Karpas-422 (cell line): Measurements from ENCODE around the gene CCDC192. TPM values are rescaled to one million over a fixed set of nuclear protein-coding genes. Genes with fewer than 3 reads are reported as not detected.
"Not testable (repeated sequence)": the region's sequence is repeated elsewhere in the genome, so short reads cannot be mapped to it uniquely, and the experiment has no call there.

Experiments used
- DNase-seq: peaks from one replicate; pipeline ENCODE4 v3.0.0-alpha.2; 2015
- H2AFZ ChIP-seq: fragments of 200-600 bp; sonication (generic); 2 replicates; pipeline ENCODE4 v1.6.1; 2014; ENCODE audit warnings: antibody characterized with exemption, low read length, mixed read lengths
- H3K27ac ChIP-seq: fragments of 200-600 bp; sonication (generic); 2 replicates; pipeline ENCODE4 v1.5.1; 2014; ENCODE audit warnings: mild to moderate bottlenecking, low read length, moderate library complexity
- H3K27me3 ChIP-seq: fragments of 200-600 bp; sonication (generic); 2 replicates; pipeline ENCODE4 v1.6.1; 2014; ENCODE audit warnings: low read length, mixed read lengths
- H3K36me3 ChIP-seq: fragments of 200-600 bp; sonication (generic); 2 replicates; pipeline ENCODE4 v1.6.1; 2014; ENCODE audit warnings: low read length, mixed read lengths; ENCODE audit not compliant: insufficient read depth
- H3K4me1 ChIP-seq: fragments of 200-600 bp; sonication (generic); 2 replicates; pipeline ENCODE4 v1.6.1; 2014; ENCODE audit warnings: mild to moderate bottlenecking, low read length, mixed read lengths
- H3K4me2 ChIP-seq: fragments of 200-600 bp; sonication (generic); 2 replicates; pipeline ENCODE4 v1.6.1; 2014; ENCODE audit warnings: low read length, low read depth, mild to moderate bottlenecking; ENCODE audit not compliant: poor library complexity, severe bottlenecking
- H3K4me3 ChIP-seq: fragments of 200-600 bp; sonication (generic); 2 replicates; pipeline ENCODE4 v1.5.1; 2014; ENCODE audit warnings: mild to moderate bottlenecking, antibody characterized with exemption, low read length, mixed read lengths
- H3K79me2 ChIP-seq: fragments of 200-600 bp; sonication (generic); 2 replicates; pipeline ENCODE4 v1.6.1; 2014; ENCODE audit warnings: mild to moderate bottlenecking, low read length, mixed read lengths
- H3K9ac ChIP-seq: fragments of 200-600 bp; sonication (generic); 2 replicates; pipeline ENCODE4 v1.6.0; 2014; ENCODE audit warnings: low read length
- H3K9me2 ChIP-seq: fragments of 200-600 bp; sonication (generic), shearing (Covaris generic); replicated peaks from 2 replicates; pipeline ENCODE4 v1.6.0; 2014; ENCODE audit warnings: mild to moderate bottlenecking, low read length, moderate library complexity; ENCODE audit not compliant: insufficient read depth
- H3K9me3 ChIP-seq: fragments of 300-700, 200-600 bp; sonication (generic); 2 replicates; pipeline ENCODE4 v1.6.1; 2014; ENCODE audit warnings: low read length, mixed read lengths
- H4K20me1 ChIP-seq: fragments of 200-600 bp; sonication (generic); 2 replicates; pipeline ENCODE4 v1.6.1; 2014; ENCODE audit warnings: mild to moderate bottlenecking, antibody characterized with exemption, low read length, low read depth; ENCODE audit not compliant: insufficient read depth
- total RNA-seq: library from RNA; depleted of rRNA; stranded (reverse); fragments of >200 nt; shearing (Covaris generic); gene quantifications from 2 replicates; pipeline ENCODE4 v1.2.3, GENCODE V29; 2014; ENCODE audit warnings: low replicate concordance

The CCDC192 gene
- total RNA-seq, 1 experiment from 2014 or later: not detected

- DNase-seq: no peak
- Histone ChIP-seq H3K36me3 (no peaks in the 10 kb centered on the region), H4K20me1 (no peaks in the 10 kb centered on the region), H3K4me2 (no peak overlapping the region), H3K79me2 (no peaks in the 10 kb centered on the region), H2AFZ (no peak overlapping the region), H3K9ac (no peak overlapping the region), H3K27me3 (no peaks in the 10 kb centered on the region), H3K9me3 (no peaks in the 10 kb centered on the region), H3K4me1 (peaks cover 5% of the 10 kb centered on the region; the same call in 1 of the 2 replicates), H3K9me2 (no peaks in the 10 kb centered on the region), H3K27ac (no peak overlapping the region), H3K4me3 (no peak overlapping the region)
Measured at GRCh38 chr5:127739807-127740384, 36.7 kb downstream of the CCDC192 start.

DNA sequence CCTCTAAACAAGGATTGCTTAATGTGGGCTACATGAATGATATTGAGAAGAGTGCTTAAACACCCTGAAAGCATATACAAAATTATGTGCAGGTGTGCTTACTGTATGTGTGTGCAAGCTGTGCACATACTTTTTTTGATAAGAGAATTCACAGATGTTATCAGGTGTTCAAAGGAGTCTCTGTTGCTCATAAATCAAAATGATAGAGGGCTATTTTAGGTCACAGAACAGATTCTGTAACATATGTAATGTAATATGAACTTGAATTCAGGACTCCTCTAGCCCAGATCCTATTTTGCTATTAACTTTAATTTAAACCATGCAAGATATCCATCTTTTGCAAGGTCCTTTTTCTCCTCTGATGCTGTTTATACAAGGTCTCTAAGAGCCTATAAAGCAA lies 38.2 kb downstream of the CCDC192 start:
- Histone ChIP-seq H3K4me3 (no peak overlapping the region), H4K20me1 (no peaks in the 10 kb centered on the region), H3K36me3 (no peaks in the 10 kb centered on the region), H3K9ac (no peak overlapping the region), H3K9me3 (no peaks in the 10 kb centered on the region), H3K27me3 (no peaks in the 10 kb centered on the region), H3K9me2 (no peaks in the 10 kb centered on the region), H2AFZ (no peak overlapping the region), H3K4me2 (no peak overlapping the region), H3K79me2 (no peaks in the 10 kb centered on the region), H3K27ac (no peak overlapping the region), H3K4me1 (peaks cover 11% of the 10 kb centered on the region)
- no peak for DNase-seq

DNA sequence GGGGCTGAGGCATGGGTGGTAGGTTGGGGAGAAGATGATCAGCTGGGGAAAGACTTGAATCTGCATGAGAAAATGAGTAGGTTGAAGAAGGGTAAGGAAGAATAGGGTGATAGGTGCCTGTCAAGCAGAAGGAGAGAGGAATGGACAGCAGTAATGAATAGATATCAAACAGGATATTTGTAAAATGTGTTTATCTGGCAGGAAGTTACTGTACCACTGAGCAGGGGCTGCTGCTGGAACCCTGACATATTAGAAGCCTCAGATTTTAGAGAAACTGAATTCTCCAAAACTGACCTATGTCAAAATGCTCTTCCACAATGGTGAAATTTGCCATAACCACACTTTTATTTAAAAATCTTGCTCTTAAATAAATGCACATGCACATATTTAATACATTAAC lies 41.0 kb downstream of the CCDC192 start:
- Histone ChIP-seq H2AFZ (no peak overlapping the region), H4K20me1 (no peaks in the 10 kb centered on the region), H3K9me3 (no peaks in the 10 kb centered on the region), H3K4me1 (peaks cover 14% of the 10 kb centered on the region), H3K4me3 (no peak overlapping the region), H3K27ac (no peak overlapping the region), H3K9me2 (no peaks in the 10 kb centered on the region), H3K36me3 (no peaks in the 10 kb centered on the region), H3K4me2 (no peak overlapping the region), H3K27me3 (no peaks in the 10 kb centered on the region), H3K9ac (no peak overlapping the region), H3K79me2 (no peaks in the 10 kb centered on the region)
- DNase-seq: no peak

- H3K9me3 ChIP-seq: no peaks in the 10 kb centered on the region
- peaks cover 9% of the 10 kb centered on the region for H3K4me1 ChIP-seq
- no peak overlapping the region for H3K4me3 ChIP-seq
- no peaks in the 10 kb centered on the region for H3K27me3 ChIP-seq
- H3K9me2 ChIP-seq: no peaks in the 10 kb centered on the region
- H4K20me1 ChIP-seq: no peaks in the 10 kb centered on the region
- no peak overlapping the region for H2AFZ ChIP-seq
- H3K36me3 ChIP-seq: no peaks in the 10 kb centered on the region
- DNase-seq: peak; percentile 85
- H3K27ac ChIP-seq: no peak overlapping the region
- no peak overlapping the region for H3K4me2 ChIP-seq
- no peak overlapping the region for H3K9ac ChIP-seq
- no peaks in the 10 kb centered on the region for H3K79me2 ChIP-seq
Measured at GRCh38 chr5:127746756-127747155, 43.6 kb downstream of the CCDC192 start.

DNA sequence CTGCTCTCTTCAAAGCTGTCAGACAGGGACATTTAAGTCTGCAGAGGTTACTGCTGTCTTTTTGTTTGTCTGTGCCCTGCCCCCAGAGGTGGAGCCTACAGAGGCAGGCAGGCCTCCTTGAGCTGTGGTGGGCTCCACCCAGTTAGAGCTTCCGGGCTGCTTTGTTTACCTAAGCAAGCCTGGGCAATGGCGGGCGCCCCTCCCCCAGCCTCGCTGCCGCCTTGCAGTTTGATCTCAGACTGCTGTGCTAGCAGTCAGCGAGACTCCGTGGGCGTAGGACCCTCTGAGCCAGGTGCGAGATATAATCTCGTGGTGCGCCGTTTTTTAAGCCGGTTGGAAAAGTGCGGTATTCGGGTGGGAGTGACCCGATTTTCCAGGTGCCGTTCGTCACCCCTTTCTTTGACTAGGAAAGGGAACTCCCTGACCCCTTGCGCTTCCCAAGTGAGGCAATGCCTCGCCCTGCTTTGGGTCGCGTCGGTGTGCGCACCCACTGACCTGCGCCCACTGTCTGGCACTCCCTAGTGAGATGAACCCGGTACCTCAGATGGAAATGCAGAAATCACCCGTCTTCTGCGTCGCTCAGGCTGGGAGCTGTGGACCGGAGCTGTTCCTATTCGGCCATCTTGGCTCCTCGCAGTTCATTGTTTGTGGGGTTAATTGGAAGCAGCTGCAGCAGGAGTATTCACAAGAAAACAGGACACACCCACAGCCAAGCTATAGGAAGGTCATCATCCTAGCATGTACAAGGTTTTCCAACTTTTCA lies 49.5 kb downstream of the CCDC192 start:
- H3K79me2 ChIP-seq, H3K9ac ChIP-seq, H3K4me2 ChIP-seq, H3K9me2 ChIP-seq, H3K27ac ChIP-seq, H3K27me3 ChIP-seq, H3K9me3 ChIP-seq, H3K36me3 ChIP-seq, H2AFZ ChIP-seq, H4K20me1 ChIP-seq, DNase-seq, H3K4me3 ChIP-seq: not testable (repeated sequence)
- peaks cover 46% of the 10 kb centered on the region for H3K4me1 ChIP-seq

DNA sequence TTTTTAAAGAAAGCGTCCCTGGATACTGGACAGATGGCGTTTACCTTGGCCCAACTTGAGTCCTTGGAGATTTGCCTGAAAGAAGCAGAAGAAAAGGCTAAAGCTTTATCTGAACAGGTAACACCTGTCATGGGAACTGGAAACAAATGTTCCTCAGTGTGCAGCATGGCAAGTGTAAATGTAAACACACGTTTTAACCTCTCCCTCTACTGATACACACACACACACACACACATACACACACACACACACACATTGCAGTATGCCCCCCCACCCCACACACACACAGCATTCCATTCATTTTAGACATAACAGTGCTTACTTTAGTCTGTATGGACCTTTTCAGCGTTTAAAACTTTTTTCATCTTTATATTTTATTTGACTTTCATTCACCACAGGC lies 51.1 kb downstream of the CCDC192 start:
- Histone ChIP-seq H2AFZ (no peak overlapping the region), H3K4me2 (peak overlapping the region; percentile 50), H3K27ac (peak overlapping the region; percentile 80), H3K9me2 (no peaks in the 10 kb centered on the region), H3K4me3 (peak overlapping the region; percentile 7; the same call in 1 of the 2 replicates), H4K20me1 (no peaks in the 10 kb centered on the region), H3K9me3 (no peaks in the 10 kb centered on the region), H3K79me2 (no peaks in the 10 kb centered on the region), H3K4me1 (peaks cover 62% of the 10 kb centered on the region), H3K9ac (0 out of 2 replicates have a peak overlapping the region, but pooled peaks have one; percentile 27), H3K27me3 (no peaks in the 10 kb centered on the region), H3K36me3 (no peaks in the 10 kb centered on the region)
- no peak for DNase-seq

DNA sequence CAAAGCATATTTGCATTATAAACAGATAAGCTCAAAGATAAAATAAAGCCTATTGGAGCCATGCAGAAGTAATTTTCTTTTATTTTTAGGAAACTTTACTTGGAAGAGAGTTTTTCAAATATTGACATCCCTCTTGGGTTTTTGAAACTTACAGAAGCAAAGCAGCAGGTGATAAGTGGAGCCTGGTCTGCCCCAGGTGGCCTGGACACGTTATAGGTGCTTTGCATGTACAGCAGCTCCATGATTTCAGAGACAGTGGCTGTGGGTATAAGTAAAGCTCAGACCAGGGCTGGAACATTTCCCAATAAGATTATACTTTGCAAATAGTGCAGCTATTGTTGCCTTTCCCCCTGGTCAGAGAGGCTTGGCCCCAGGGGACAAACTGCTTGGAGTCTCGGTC lies 51.5 kb downstream of the CCDC192 start:
- Histone ChIP-seq H3K9ac (peak overlapping the region; percentile 27; the same call in 1 of the 2 replicates), H3K36me3 (no peaks in the 10 kb centered on the region), H3K79me2 (no peaks in the 10 kb centered on the region), H3K9me2 (no peaks in the 10 kb centered on the region), H3K4me1 (peaks cover 67% of the 10 kb centered on the region), H2AFZ (no peak overlapping the region), H3K4me3 (peak overlapping the region; percentile 25; the same call in 1 of the 2 replicates), H4K20me1 (no peaks in the 10 kb centered on the region), H3K27ac (peak overlapping the region; percentile 80), H3K4me2 (peak overlapping the region; percentile 50), H3K9me3 (no peaks in the 10 kb centered on the region), H3K27me3 (no peaks in the 10 kb centered on the region)
- DNase-seq: peak; percentile 82

- peak; percentile 91 for DNase-seq
- Histone ChIP-seq H3K4me3 (no peak overlapping the region), H2AFZ (no peak overlapping the region), H3K4me1 (peaks cover 81% of the 10 kb centered on the region), H3K36me3 (no peaks in the 10 kb centered on the region), H3K9me2 (no peaks in the 10 kb centered on the region), H3K9ac (peak overlapping the region; percentile 15; the same call in 1 of the 2 replicates), H4K20me1 (no peaks in the 10 kb centered on the region), H3K4me2 (peak overlapping the region; percentile 43), H3K9me3 (no peaks in the 10 kb centered on the region), H3K79me2 (no peaks in the 10 kb centered on the region), H3K27ac (peak overlapping the region; percentile 80), H3K27me3 (no peaks in the 10 kb centered on the region)
Measured at GRCh38 chr5:127757576-127757975, 54.4 kb downstream of the CCDC192 start.
